Left lobe of liver (tissue), 2 donors: ENCODE results near the gene NEK11. TPM values are rescaled to one million over a fixed set of nuclear protein-coding genes. Genes with fewer than 3 reads are reported as not detected.
"Not testable (repeated sequence)": the region's sequence is repeated elsewhere in the genome, so short reads cannot be mapped to it uniquely, and the experiment has no call there.

Experiments used
- ATAC-seq: fragments of 200-7000 bp; cut with Tn5 transposase; one replicate; pipeline ENCODE4 v1.9.1; 2020; ENCODE audit warnings: mild to moderate bottlenecking, moderate library complexity
- DNase-seq: peaks from one replicate; pipeline ENCODE4 v3.0.0-alpha.2; 2020; ENCODE audit warnings: low spot score
- total RNA-seq: library from RNA; stranded (reverse); gene quantifications from one replicate; pipeline ENCODE4 v1.2.1, GENCODE V29; 2021
- donor health status: DM: no; HTN: no; CAD: no; lungs with moderate emphysema.
- donor health status: DM: no; HTN: yes; CAD: no.

The NEK11 gene
- total RNA-seq, 1 donor from 2014 or later = 0.48 TPM

DNA sequence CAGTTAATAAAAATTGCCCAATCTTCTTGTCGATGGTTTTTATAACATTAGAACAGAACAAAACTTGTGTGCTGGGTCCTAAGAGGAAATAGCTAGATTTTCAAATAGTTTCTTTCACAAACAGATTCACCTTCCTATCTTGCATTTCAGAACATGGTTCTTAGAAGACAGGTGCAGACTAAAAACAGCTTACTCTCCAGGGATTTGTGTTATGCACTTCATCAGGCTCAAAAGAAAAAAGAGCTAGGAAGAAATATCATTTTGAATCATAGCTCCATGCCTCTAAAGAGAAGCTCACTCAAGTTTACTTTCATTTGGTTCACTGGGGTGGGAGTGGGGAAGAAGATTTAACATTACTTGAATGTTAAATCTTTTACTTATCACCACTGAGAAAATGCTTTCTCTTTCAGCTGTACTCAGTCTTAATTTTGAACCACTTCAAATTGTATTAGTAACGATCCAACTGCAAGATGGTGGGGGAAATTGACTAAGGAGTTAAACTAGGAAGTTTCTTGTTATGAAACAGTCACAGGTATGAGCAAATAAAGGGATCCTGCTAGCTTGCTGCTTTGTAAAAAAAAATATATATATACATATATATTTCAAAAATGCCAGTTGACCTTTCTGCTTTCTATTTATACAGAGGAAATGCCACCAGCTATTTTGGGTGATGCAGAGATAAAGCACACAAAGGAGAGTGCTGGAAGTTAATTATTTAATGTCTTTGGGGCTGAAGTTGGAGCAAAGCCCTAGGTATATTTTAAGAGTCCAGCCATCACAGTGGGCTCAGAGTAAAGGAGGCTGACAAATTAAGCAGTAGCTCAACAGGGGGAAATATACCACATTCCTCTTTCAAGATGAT is 326.6 kb downstream of the NEK11 start:
- ATAC-seq = no peak
- no peak for DNase-seq

DNA sequence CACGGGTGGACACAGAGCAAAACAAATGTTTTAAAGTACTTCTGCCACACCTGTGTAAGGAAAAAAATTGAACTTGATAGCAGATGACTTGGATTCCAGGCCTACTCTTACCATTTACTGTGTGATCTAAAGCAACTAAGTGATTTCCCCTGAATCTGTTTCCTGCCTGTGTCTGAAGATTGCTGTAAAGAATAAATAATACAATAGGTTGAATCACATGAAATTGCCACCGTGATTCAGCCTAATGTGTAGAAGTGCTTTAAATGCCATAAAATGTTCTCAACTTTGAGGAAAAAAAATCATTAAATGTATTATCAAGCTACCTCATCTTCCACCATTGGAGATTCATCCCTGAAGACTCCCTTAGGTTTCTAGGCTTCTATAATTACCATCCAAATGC is 327.3 kb downstream of the NEK11 start:
- no peak for ATAC-seq

GRCh38 chr3:131356006-131356595 is 329.4 kb downstream of the NEK11 start:
- DNase-seq (no peak), ATAC-seq (no peak)

More for the DNA sequence above, 327.3 kb downstream of the NEK11 start:
- no peak for DNase-seq

DNA sequence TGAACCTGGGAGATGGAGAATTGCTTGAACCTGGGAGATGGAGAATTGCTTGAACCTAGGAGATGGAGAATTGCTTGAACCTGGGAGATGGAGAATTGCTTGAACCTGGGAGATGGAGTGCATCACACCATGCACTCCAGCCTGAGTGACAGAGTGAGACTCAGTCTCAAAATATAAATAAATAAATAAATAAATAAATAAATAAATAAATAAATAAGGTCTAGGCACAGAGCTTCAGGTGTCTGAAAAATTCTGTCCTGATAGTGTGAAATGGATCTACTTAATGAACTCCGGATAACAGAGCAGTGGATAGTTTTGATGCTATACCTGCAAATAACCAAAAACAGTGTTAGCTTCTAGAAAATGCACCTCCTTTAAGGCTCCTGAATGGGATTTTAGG is 330.6 kb downstream of the NEK11 start:
- DNase-seq (no peak), ATAC-seq (no peak)

GRCh38 chr3:131360191-131360755 is 333.6 kb downstream of the NEK11 start:
- DNase-seq = no peak
- no peak for ATAC-seq

DNA sequence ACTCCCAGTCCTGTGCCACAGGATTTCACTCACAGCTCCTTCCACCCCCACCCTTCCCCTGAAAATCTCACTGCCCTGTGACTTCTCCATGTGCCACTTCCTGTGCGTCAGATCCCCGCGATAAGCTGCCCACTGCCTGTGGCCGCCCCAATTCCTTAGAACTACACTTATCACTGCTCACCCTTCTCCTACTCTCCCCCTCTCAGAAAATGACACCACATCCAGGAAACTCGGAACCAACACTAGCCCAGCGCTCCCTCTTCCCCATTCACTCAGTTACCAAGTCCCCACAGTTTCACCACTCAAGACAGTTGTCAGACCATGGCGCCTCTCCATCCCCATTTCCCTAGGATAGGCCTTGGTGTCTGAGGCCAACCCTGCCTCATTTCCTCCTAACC is 334.4 kb downstream of the NEK11 start:
- DNase-seq, ATAC-seq: not testable (repeated sequence)

DNA sequence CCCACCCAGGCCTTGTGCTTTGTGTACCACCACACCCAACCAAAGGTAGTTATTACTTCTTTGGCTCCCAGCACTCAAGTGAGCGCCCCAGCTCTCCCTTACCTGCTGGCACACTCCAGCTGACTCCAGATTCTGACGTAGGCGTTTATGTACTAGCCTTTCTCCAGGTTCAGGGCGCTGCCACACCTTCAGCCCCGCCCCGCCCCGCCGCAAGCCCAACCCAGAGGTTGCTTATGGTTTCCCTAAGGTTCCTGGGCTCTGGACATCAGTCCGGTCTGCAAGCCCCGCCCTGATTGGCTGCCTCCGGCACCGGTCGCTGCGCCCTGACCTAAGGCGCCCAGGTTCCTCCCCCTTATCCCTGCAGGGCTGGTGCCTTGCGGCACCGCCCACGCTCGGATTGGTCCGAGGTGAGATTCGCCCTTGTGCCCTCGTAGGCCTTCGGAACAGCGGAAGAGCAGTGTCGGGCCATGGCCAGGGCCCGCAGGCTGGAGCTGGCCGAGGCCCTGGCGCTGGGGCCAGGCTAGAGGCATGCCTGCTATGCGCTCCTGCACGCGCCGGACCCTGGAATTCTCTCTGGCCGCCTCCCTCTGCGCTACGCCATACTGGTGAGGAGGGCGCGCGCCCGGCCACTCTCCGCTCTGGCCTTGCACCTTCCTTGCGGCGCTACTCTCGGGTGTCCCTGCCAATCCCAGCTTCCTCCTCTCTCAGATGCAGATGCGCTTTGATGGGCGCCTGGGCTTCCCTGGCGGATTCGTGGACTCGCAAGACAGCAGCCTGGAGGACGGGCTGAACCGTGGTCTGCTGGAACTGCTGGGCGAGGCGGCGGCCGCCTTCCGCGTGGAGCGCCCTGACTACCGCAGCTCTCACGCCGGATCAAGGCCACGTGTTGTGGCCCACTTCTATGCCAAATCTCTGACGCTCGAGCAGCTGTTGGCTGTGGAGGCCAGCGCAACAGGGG is 335.1 kb downstream of the NEK11 start:
- peak; percentile 92 for ATAC-seq
- peak; percentile 98 for DNase-seq

DNA sequence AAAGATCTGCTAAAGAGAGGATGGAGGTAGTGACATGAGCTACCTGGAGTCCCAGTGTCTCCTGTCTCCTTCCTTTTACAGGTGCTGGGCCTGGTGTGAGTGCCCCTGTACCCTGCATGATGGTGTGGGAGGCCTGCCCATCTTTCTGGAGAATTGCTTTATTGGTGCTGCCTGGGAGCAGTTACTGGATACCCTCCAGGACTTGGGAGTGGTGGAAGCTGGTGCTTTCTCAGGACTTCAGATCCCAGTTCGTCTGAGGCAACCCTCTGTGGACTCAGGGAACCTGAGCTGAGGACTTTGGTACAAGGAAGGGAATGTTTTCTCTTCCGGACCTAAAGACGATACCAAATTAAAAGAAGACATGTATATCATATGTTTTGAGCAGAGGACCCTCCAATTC is 336.6 kb downstream of the NEK11 start:
- no peak for DNase-seq
- ATAC-seq = no peak

DNA sequence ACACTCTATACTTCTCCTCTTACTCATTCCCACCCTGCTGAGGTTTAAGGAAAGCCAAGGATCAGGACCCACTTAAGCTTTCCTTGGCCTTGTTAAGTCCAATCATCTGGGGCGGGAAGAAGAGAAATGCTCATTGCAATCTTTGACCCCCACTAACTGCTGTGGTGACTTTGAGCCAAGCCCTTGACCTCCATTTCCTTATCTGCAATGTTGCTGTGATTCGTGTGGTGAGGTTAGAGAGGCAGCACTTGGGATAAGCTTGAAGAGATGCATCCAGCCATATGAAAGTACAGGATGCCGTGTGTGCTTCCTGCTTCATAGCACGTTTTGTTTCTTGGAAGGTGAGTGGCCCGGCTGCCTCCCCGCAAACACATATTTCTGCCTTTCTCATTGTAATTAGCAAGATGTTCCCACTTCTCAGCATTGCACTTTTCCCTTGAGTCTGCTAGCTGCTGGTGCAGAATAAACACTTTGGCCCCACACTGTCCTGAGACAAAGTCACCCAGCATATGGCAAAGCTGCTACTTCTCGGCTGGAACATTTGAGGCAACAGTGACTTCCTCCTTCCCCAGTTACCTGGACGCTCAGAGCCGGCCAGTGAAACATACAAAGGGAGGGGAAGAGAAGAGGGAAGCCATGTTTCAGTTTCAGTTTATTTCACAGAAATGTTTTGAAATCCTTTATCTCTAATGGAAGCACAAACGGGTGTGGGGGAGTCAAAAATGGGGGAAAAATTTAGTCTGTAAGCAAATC is 344.4 kb downstream of the NEK11 start:
- peak; percentile 21 for ATAC-seq
- DNase-seq = no peak

DNA sequence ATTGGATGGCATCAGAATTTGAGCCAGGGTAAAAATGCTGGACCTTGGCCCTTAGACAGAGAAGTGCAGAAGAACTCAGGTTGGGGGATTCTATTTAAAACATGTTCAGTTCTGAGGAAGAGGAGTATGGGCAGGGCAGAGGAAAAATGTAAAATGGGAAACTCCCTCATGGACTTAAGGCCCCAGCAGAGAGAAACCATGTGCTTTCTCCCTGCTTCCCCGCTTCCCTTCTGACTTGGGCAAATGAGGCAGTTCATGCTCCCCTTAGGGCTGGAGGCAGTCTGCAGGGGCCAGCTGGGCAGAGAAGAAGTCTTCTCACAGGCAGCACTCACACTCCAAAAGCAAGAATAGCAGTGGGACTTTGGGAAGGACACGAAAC is 345.0 kb downstream of the NEK11 start:
- ATAC-seq (no peak), DNase-seq (no peak)

- ATAC-seq (no peak), DNase-seq (no peak)
Observed at GRCh38 chr3:131374741-131375140, 348.1 kb downstream of the NEK11 start.

DNA sequence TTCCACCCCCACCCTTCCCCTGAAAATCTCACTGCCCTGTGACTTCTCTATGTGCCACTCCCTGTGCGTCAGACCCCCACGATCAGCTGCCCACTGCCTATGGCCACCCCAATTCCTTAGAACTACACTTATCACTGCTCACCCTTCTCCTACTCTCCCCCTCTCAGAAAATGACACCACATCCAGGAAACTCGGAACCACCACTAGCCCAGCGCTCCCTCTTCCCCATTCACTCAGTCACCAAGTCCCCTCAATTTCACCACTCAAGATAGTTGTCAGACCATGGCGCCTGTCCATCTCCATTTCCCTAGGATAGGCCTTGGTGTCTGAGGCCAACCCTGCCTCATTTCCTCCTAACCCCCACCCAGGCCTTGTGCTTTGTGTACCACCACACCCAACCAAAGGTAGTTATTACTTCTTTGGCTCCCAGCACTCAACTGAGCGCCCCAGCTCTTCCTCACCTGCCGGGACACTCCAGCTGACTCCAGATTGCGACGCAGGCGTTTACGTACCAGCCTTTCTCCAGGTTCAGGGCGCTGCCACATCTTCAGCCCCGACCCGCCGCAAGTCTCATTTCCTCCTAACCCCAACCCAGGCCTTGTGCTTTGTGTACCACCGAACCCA is 354.3 kb downstream of the NEK11 start:
- not testable (repeated sequence) for DNase-seq
- peak; percentile 4 for ATAC-seq

- DNase-seq (peak; percentile 100), ATAC-seq (peak; percentile 93)
Observed at GRCh38 chr3:131381445-131382291, 355.0 kb downstream of the NEK11 start, which contains the start of gene NUDT16. TSS of gene NUDT16 (plus strand) at chr3:131381774. CDS start at chr3:131381805, 31 bp downstream.

DNA sequence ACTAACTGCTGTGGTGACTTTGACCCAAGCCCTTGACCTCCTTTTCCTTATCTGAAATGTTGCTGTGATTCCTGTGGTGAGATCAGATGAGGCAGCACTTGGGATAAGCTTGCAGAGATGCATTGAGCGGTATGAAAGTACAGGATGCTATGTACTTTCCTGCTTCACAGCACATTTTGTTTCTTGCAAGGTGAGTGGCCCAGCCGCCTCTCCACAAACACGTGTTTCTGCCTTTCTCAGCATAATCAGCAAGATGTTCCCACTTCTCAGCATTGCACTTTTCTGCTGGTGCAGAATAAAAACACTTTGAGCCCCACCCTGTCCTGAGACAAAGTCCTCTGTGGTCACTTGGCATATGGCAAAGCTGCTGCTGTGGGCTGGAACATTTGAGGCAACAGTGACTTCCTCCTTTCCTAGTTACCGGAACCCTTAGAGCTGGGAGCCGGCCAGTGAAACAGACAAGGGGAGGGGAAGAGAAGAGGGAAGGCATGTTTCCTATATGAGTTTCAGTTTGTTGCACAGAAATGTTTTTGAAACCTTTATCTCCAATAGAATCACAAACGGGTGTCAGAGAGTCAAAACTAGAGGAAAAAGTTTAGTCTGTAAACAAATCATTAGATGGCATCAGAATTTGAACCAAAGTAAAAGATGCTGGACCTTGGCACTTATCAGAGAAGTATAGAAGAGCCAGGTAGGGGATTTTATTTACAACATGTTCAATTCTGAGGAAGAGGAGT is 359.9 kb downstream of the NEK11 start:
- DNase-seq (peak; percentile 67), ATAC-seq (peak; percentile 59)

DNA sequence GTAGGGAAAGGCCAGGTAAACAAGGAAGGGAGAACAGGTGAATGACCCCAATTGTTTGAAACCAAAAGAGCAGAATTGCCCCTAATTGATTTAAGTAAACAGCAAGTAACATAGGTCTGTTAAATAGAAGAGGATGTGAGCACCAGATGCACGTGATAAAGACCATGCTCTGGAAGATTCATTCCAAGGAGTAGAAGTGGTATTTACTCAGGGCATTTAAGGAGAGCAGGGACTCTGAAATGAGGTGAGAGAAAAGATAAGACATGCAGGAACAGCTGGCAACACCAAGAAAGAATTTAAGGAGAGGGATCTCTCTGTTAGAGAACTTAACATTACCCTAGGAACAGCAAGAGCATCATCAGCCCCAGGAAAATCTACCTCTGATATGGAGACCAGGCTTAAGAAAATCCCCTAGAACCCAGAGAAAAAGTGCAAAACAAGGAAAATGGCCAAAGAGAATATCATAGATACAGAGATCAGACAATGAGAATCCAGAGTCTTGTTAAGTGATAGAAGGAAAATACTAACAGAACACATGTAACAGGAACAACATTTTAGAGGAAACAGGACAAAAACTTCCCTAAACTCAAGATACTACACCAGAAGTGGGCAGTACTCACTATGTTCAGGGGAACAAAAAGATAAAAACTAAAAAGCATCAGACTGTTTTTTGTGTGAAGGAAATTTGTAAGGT is 361.3 kb downstream of the NEK11 start:
- ATAC-seq = no peak
- DNase-seq = no peak

GRCh38 chr3:131388490-131388799 is 361.8 kb downstream of the NEK11 start:
- no peak for ATAC-seq

GRCh38 chr3:131390331-131390730 is 363.7 kb downstream of the NEK11 start:
- DNase-seq (no peak), ATAC-seq (no peak)

More at GRCh38 chr3:131388490-131388799, 361.8 kb downstream of the NEK11 start:
- DNase-seq = no peak

DNA sequence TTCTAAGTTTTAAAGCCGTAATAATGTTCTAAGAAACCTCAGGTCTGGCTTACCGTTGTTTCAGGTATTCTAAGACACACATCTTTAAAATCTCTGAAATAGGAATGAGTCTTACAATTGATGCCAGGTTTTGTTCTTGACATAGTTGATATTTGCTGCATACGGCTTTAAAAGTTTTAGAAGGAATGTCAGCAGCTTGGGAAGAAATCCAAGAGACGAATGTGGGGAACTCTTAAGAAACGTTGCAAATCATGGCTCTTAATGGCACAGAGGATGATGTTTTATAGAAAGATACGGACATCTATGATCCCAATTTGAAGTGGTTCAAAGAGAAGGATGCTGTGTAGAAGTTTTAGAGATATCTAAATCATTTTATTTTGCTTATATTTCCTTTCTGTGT is 366.4 kb downstream of the NEK11 start:
- ATAC-seq = no peak

More for the DNA sequence above, 366.4 kb downstream of the NEK11 start:
- no peak for DNase-seq
